Gastroesophageal sphincter (tissue), 3 donors: Measurements from ENCODE around the gene FHIT.

Experiments used
- POLR2A ChIP-seq, 2 donors: fragments of 450-650 bp; IDR thresholded peaks; one replicate each; pipeline ENCODE4 v1.6.1; 2017; ENCODE audit warnings: antibody characterized with exemption in 2 of 2, mild to moderate bottlenecking in 2 of 2, moderate library complexity in 1 of 2
- POLR2AphosphoS5 ChIP-seq: sonication (generic); formaldehyde crosslinking; IDR thresholded peaks from one replicate; pipeline ENCODE4 v1.6.1; 2017; ENCODE audit warnings: antibody characterized with exemption
- TF ChIP-seq, protein P1 (sequence below), 4 experiments: fragments of 200-600 bp in 2 of 4; fragments of 450-650 bp in 2 of 4; sonication (generic) in 1 of 4; IDR thresholded peaks; one replicate each; pipeline ENCODE4 v1.5.1; 2017 to 2019; ENCODE audit warnings: antibody characterized with exemption in 4 of 4, mild to moderate bottlenecking in 2 of 4, moderate library complexity in 2 of 4

DNA sequence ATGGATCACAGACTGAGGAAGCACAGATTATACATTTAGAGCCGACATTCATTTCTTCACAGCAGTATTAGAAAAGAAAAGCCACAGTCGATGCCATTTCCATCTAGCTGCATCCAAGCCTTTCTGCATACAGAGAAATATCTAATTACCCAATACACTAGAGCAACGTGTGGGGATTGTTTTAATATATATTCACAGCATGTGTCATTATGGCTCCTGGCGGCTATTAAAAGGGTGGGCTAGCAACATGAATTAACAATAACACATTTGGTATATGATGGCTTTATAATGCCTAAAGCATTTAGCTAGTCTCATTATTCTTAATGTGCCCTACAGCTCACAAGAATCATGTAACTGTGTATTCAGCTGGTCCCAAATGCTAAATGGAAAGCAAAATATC, 1030.5 kb downstream of the FHIT start:
- TF ChIP-seq, protein P1, sequence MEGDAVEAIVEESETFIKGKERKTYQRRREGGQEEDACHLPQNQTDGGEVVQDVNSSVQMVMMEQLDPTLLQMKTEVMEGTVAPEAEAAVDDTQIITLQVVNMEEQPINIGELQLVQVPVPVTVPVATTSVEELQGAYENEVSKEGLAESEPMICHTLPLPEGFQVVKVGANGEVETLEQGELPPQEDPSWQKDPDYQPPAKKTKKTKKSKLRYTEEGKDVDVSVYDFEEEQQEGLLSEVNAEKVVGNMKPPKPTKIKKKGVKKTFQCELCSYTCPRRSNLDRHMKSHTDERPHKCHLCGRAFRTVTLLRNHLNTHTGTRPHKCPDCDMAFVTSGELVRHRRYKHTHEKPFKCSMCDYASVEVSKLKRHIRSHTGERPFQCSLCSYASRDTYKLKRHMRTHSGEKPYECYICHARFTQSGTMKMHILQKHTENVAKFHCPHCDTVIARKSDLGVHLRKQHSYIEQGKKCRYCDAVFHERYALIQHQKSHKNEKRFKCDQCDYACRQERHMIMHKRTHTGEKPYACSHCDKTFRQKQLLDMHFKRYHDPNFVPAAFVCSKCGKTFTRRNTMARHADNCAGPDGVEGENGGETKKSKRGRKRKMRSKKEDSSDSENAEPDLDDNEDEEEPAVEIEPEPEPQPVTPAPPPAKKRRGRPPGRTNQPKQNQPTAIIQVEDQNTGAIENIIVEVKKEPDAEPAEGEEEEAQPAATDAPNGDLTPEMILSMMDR (IDR thresholded peaks at IDR 0.05) = no peak
- TF ChIP-seq POLR2A (IDR thresholded peaks at IDR 0.05) = no peak
- TF ChIP-seq POLR2AphosphoS5 = no peak
